GM18505 (cell line): ENCODE results near the gene KICS2.

ENCODE experiments used
- ATAC-seq: cut with Tn5 transposase; IDR thresholded peaks from one replicate; pipeline ENCODE4 v1.9.1; 2021; ENCODE audit not compliant: unreplicated experiment
- POLR2A ChIP-seq: IDR thresholded peaks from 4 replicates; pipeline ENCODE4 v1.6.1; 2011; ENCODE audit warnings: borderline replicate concordance; ENCODE audit not compliant: insufficient read depth, insufficient read length; ENCODE audit errors: extremely low read depth

KICS2 gene

GRCh38 chr12:64222009-64222765 lies at the start of gene KICS2:
Gene KICS2 (minus strand): TSS chr12:64222296. CDS start chr12:64222237, 59 bp downstream.
- peak; percentile 95 for ATAC-seq
- TF ChIP-seq POLR2A = peak; percentile 91

GRCh38 chr12:64270411-64270810 lies 48.3 kb upstream of the KICS2 start:
- TF ChIP-seq POLR2A = no peak
- ATAC-seq = no peak

GRCh38 chr12:64269161-64269560 lies 47.1 kb upstream of the KICS2 start:
- TF ChIP-seq POLR2A = no peak
- ATAC-seq = no peak

- no peak for ATAC-seq
- TF ChIP-seq POLR2A = no peak
Measured at GRCh38 chr12:64268409-64268808, 46.3 kb upstream of the KICS2 start.

- TF ChIP-seq POLR2A = no peak
- no peak for ATAC-seq
Measured at GRCh38 chr12:64265839-64266238, 43.7 kb upstream of the KICS2 start.

GRCh38 chr12:64261813-64262212 lies 39.7 kb upstream of the KICS2 start:
- ATAC-seq = no peak
- no peak for TF ChIP-seq POLR2A

- no peak for ATAC-seq
- no peak for TF ChIP-seq POLR2A
Measured at GRCh38 chr12:64258576-64258975, 36.5 kb upstream of the KICS2 start.

- no peak for TF ChIP-seq POLR2A
- no peak for ATAC-seq
Measured at GRCh38 chr12:64256166-64256800, 34.2 kb upstream of the KICS2 start.

- no peak for TF ChIP-seq POLR2A
- no peak for ATAC-seq
Measured at GRCh38 chr12:64255249-64255648, 33.2 kb upstream of the KICS2 start.

GRCh38 chr12:64253356-64253755 lies 31.3 kb upstream of the KICS2 start:
- TF ChIP-seq POLR2A = no peak
- no peak for ATAC-seq

GRCh38 chr12:64252681-64253080 lies 30.6 kb upstream of the KICS2 start:
- TF ChIP-seq POLR2A = no peak
- ATAC-seq = no peak

GRCh38 chr12:64243809-64244208 lies 21.7 kb upstream of the KICS2 start:
- no peak for ATAC-seq
- TF ChIP-seq POLR2A = no peak

GRCh38 chr12:64240781-64241180 lies 18.7 kb upstream of the KICS2 start:
- no peak for ATAC-seq
- TF ChIP-seq POLR2A = no peak

- ATAC-seq = no peak
- no peak for TF ChIP-seq POLR2A
Measured at GRCh38 chr12:64237382-64237781, 15.3 kb upstream of the KICS2 start.
